ENCODE data around the gene SLC39A9. TPM values are rescaled to one million over a fixed set of nuclear protein-coding genes. Genes with fewer than 3 reads are reported as not detected.
"Not testable (repeated sequence)": the region's sequence is repeated elsewhere in the genome, so short reads cannot be mapped to it uniquely, and the experiment has no call there.

The SLC39A9 gene
- polyA plus RNA-seq, 4 donors = 74.9 to 92.8 (median 82.1) TPM

- DNase-seq (ENCODE audit: low read depth in 4 of 4, low spot score in 2 of 4) = no peak
Observed at GRCh38 chr14:69495341-69495921, 96.9 kb downstream of the SLC39A9 start.

- DNase-seq (ENCODE audit: low read depth in 4 of 4, low spot score in 2 of 4) = not testable (repeated sequence)
Observed at GRCh38 chr14:69497866-69498265, 99.4 kb downstream of the SLC39A9 start.

- DNase-seq (ENCODE audit: low read depth in 4 of 4, low spot score in 2 of 4) = not testable (repeated sequence)
Observed at GRCh38 chr14:69498286-69498685, 99.8 kb downstream of the SLC39A9 start.

GRCh38 chr14:69499436-69499835, 100.9 kb downstream of the SLC39A9 start:
- DNase-seq (ENCODE audit: low read depth in 4 of 4, low spot score in 2 of 4) = no peak

GRCh38 chr14:69500096-69500495, 101.6 kb downstream of the SLC39A9 start:
- DNase-seq (ENCODE audit: low read depth in 4 of 4, low spot score in 2 of 4) = no peak

GRCh38 chr14:69500736-69501135, 102.2 kb downstream of the SLC39A9 start:
- DNase-seq (ENCODE audit: low read depth in 4 of 4, low spot score in 2 of 4) = no peak

- DNase-seq (ENCODE audit: low read depth in 4 of 4, low spot score in 2 of 4) = no peak
Observed at GRCh38 chr14:69501423-69501838, 102.9 kb downstream of the SLC39A9 start.

- no peak for DNase-seq (ENCODE audit: low read depth in 4 of 4, low spot score in 2 of 4)
Observed at GRCh38 chr14:69504775-69505174, 106.3 kb downstream of the SLC39A9 start.

- DNase-seq (ENCODE audit: low read depth in 4 of 4, low spot score in 2 of 4) = no peak
Observed at GRCh38 chr14:69505338-69506240, 107.1 kb downstream of the SLC39A9 start.

GRCh38 chr14:69506241-69506595, 107.7 kb downstream of the SLC39A9 start:
- DNase-seq (ENCODE audit: low read depth in 4 of 4, low spot score in 2 of 4) = no peak

Other genes with a start within 250 kb of the SLC39A9 start
- 10 to 100 TPM; 51.4 to 69.6 (median 57.3) TPM for gene DCAF5, start 245.6 kb upstream of the SLC39A9 start, polyA plus RNA-seq (ENCODE audit: insufficient read length in 4 of 4)
- gene EXD2, start 207.2 kb upstream of the SLC39A9 start, polyA plus RNA-seq (ENCODE audit: insufficient read length in 4 of 4) = 10 to 100 TPM; 18.9 to 36.4 (median 33.4) TPM
- gene GALNT16, start 138.5 kb upstream of the SLC39A9 start, polyA plus RNA-seq (ENCODE audit: insufficient read length in 4 of 4) = 1 to 10 TPM; 2.3 to 5.0 (median 4.4) TPM
- gene ERH, start 393 bp upstream of the SLC39A9 start, polyA plus RNA-seq (ENCODE audit: insufficient read length in 4 of 4) = 100 to 1,000 TPM; 328 to 382 (median 347) TPM
- 1 to 10 TPM; 3.7 to 6.6 (median 4.9) TPM for gene PLEKHD1, start 86.0 kb downstream of the SLC39A9 start, polyA plus RNA-seq (ENCODE audit: insufficient read length in 4 of 4)
- gene CCDC177, start 176.2 kb downstream of the SLC39A9 start, polyA plus RNA-seq (ENCODE audit: insufficient read length in 4 of 4) = under 1 TPM; 0.06 to 0.10 (median 0.09) TPM
- gene SUSD6, start 212.9 kb downstream of the SLC39A9 start, polyA plus RNA-seq (ENCODE audit: insufficient read length in 4 of 4) = 10 to 100 TPM; 19.8 to 22.8 (median 21.1) TPM